Pulmonary artery endothelial cell (primary cell): Measurements from ENCODE around the gene GABBR2. TPM values are rescaled to one million over a fixed set of nuclear protein-coding genes. Genes with fewer than 3 reads are reported as not detected.

Experiments
- DNase-seq: peaks from one replicate; pipeline ENCODE4 v3.0.0-alpha.2; 2011; ENCODE audit warnings: low read depth, low spot score
- total RNA-seq: library from RNA; depleted of rRNA; stranded (reverse); fragments of >200 nt; gene quantifications from 2 replicates; pipeline ENCODE4 v1.2.3, GENCODE V29; 2014

GABBR2 gene
- total RNA-seq, 1 donor from 2014 or later, result 23.3 TPM

DNA sequence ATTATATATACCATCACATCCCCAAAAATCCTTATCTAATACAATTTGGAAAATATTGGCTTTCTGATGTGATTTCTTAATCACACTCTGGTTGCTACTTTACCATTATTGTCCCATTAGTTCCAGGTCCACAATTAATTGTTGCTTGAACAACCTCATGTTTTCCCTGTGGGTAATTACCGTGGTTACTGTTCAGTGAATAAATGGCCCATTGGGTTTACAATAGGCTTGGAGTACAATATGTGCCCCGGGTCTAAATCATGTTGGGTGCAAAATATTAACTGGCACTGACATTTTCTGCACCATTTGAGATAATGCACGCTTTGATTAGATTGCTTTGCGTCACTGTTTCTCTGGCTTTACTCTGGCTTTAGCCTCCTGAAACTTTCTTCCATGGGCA, 163.7 kb downstream of the GABBR2 start:
- DNase-seq, result no peak

GRCh38 chr9:98541684-98542230, 167.0 kb downstream of the GABBR2 start:
- no peak for DNase-seq

- no peak for DNase-seq
Measured at GRCh38 chr9:98540476-98540875, 168.3 kb downstream of the GABBR2 start.

- no peak for DNase-seq
Measured at GRCh38 chr9:98539954-98540353, 168.8 kb downstream of the GABBR2 start.

GRCh38 chr9:98538626-98539031, 170.1 kb downstream of the GABBR2 start:
- no peak for DNase-seq

DNA sequence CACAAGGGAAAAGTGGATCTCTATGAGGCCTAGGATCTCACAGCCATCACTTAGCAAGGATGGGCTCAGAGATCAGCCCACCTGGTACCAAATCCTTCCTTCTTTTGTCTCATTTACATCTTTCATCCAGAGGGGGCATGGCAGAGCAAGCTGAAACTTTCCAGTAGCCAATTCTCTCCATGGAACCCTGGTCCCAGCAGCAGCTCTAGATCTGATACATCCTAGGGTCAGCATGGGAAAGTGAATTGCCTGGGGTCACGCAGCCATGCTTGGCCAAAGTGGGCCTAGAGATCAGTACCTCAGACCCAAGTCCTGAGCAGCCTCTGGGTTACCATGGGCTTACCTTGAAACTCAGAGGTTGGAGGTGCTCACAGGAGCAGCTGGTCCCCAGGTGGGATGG, 170.5 kb downstream of the GABBR2 start:
- DNase-seq, result no peak

GRCh38 chr9:98536542-98537173, 172.1 kb downstream of the GABBR2 start:
- DNase-seq, result no peak

DNA sequence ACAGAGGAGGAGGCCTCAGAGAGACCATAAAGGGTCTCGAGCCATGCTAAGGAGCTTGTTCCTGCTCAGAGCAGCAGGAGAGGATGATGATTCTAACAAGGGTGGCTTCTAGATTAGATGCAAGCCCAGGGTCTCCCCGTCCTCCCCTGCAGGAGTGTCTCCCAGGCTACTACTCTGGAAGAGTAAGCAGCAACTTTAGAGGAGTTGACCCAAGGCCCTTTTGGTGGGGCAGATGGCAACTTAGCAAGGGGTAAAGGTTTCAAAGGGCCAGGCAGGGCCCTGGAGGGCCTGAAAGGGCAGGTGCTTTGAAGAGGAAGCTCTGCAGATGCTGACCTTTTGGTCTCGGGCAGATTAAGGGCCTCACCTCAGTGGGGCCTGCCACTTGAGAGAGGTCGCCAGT, 174.9 kb downstream of the GABBR2 start:
- no peak for DNase-seq

GRCh38 chr9:98533132-98533531, 175.6 kb downstream of the GABBR2 start:
- no peak for DNase-seq

DNA sequence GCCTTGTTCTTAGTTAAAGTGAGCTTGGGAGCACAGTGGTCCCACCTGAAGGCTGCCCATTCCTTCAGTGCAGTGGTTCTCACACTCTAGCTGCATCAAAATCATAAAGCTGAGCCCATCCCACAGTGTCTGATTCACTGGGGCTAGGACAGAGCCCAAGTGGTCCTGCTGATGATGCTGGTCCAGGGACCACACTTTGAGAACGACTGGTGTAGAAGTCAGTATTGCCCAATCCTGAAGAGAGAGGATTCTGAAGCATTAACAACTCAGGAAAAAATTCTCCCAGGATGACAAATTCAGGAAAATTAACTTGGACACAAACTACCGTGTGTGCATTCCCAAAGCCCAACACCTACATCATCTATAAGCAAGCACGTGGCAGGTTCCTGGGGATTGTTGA, 176.2 kb downstream of the GABBR2 start:
- DNase-seq, result no peak

GRCh38 chr9:98532147-98532546, 176.6 kb downstream of the GABBR2 start:
- DNase-seq, result no peak

- DNase-seq, result no peak
Measured at GRCh38 chr9:98530806-98531386, 177.8 kb downstream of the GABBR2 start.

- no peak for DNase-seq
Measured at GRCh38 chr9:98530275-98530674, 178.5 kb downstream of the GABBR2 start.

DNA sequence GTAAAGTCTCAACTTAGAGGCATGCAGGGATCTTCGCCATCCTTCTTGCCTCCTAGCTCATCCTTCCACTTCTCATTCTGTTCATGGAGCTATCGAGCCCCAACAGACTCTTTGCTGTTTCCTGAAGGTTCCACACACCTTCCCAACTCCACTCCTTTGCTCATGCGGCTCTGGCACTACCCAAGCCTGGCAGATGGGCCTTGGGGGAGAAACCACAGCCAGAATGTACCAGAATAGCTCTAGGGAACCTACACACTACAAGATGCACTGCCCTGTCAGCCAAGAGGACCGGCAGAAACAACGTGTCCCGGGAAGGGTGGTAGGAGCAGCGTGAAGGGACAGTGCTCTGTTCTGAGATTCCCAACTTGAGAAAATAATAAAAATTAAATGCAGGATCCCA, 178.9 kb downstream of the GABBR2 start:
- DNase-seq, result no peak

GRCh38 chr9:98523231-98523901, 185.4 kb downstream of the GABBR2 start:
- DNase-seq, result no peak

GRCh38 chr9:98522487-98522886, 186.2 kb downstream of the GABBR2 start:
- DNase-seq, result no peak

- peak; percentile 40 for DNase-seq
Measured at GRCh38 chr9:98521141-98521540, 187.6 kb downstream of the GABBR2 start.

DNA sequence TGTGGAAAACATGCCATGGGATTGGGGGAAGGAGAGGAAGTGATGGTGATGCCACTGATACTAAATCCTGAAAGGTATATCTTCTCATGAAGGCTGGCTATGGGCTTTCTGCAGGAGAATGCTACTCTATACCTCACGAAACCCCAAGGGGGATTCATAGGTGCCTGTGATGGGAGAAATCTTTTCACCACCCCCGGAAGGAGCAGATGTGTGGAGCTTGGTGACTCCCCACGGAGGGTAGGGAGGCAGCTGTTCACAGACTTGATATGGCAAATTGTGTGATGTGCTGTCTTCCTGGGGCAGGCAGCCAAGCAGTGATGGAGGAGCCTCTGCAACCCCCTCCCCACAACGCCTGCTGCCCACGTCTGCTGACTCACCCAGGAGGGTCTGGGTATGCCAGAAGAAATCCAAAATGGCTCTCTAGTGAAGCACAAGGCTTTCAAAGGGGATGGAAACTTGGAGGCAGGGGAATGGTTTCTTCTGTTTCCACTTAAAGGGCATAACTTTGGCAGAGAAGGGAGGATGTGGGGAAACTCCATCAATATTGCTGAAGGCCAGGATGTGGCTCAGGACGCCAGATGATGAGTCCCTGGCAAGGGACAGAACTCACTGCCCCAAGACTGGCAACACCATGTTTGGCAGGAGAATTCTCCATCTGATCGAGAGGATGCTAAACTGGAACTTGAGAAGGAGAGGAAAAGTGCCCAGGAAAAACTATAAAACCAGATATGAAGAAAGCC, 188.3 kb downstream of the GABBR2 start:
- no peak for DNase-seq

GRCh38 chr9:98519641-98520040, 189.1 kb downstream of the GABBR2 start:
- no peak for DNase-seq

DNA sequence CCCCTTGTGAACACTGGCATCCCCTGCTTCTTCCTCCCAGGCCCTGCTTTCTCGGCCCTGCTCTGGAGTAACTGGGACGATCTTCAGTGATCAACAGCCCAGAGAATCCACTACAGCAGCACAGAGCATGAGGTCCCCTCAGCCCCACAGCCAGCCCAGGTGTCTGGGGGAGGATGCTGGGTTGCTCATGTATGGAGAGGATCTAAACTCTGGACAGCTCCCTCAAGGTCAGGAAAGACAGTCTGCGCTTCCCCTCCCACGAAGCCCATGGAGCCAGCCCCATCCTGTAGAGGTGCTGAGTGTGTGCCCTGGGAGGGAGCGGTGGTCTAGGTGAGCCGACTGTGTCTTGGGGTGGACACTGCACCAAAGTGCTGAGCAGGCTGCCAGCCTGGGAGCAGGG, 190.2 kb downstream of the GABBR2 start:
- DNase-seq, result no peak

- DNase-seq, result no peak
Measured at GRCh38 chr9:98517761-98518160, 191.0 kb downstream of the GABBR2 start.

DNA sequence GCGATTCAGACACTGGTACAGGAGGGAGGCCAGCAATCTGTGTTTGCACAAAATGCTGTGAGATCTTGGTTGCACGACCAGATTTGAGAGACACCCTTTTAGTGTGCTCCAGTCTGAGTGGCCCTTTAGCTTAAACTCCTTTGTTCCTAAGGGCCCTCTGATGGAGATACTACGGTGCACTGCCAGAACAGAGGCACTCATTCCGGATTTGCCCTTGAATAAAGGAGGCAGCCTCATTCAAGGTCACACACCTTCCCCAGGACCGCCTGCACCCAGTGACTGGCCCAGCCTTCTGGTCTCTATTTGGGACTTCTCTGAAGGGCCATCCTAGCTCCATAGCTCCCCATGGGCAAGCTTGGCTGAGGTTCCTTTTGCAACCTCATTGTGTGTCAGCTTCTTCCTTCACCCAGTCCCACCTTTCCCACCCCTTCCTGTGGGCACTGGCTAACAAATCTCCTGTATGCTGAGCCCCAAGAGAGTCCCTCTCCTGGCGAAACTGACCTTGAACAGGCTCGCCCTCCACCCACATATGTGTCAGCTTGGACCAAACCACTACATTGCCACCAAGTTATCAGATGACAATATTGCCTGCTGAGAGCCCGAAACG, 191.7 kb downstream of the GABBR2 start:
- DNase-seq, result no peak
